K562 (cell line): ENCODE measurements around the gene ABCG1. TPM values are rescaled to one million over a fixed set of nuclear protein-coding genes. Genes with fewer than 3 reads are reported as not detected.

Experiments
- ATAC-seq: fragments of 200-7000 bp; cut with Tn5 transposase; 3 replicates; pipeline ENCODE4 v1.9.1; 2020; ENCODE audit warnings: moderate library complexity
- BruUV-seq: library from RNA; stranded (reverse); fragments of 400-500 nt; replicated peaks from 2 replicates; lab custom pipeline; 2021; lab: Mats Ljungman, UMichigan
- CTCF ChIA-PET: fragments of 300-600 bp; formaldehyde crosslinking; extraction: SDS; loops from one replicate; lab custom pipeline; 2021; ENCODE audit warnings: low intra/inter-chr PET ratio; lab: Yijun Ruan, JAX
- POLR2A ChIA-PET: fragments of 300-600, 350-650 bp; sonication (Branson Sonifier 250); formaldehyde crosslinking; extraction: SDS; loops from one replicate; lab custom pipeline; 2021; ENCODE audit warnings: antibody characterized with exemption, inconsistent platforms; lab: Yijun Ruan, JAX
- DNase-seq, 4 experiments: peaks; one replicate each; pipeline versions ENCODE4 v3.0.0 to v3.0.0-alpha.2; 2011 to 2018; ENCODE audit warnings: low spot score in 3 of 4, mixed read lengths in 3 of 4; ENCODE audit errors: extremely low read depth in 1 of 4
- FAIRE-seq: peaks from 2 replicates; lab custom pipeline; 2011; peaks lifted over from hg19 to GRCh38; lab: Jason Lieb, UNC
- H2AFZ ChIP-seq: 2 replicates; pipeline ENCODE4 v1.6.0; 2011; ENCODE audit warnings: low read depth, low read length, control low read depth, inconsistent platforms
- H3K27ac ChIP-seq: fragments of 200-600 bp; 3 replicates; pipeline ENCODE4 v1.8.0; 2011; ENCODE audit warnings: low read depth, mild to moderate bottlenecking, control low read depth, inconsistent platforms, low read length, moderate library complexity, mixed read lengths; ENCODE audit errors: extremely low read depth
- H3K27me3 ChIP-seq, 2 experiments: fragments of 300-600 bp in 1 of 2; 2 replicates in 1 of 2; 3 replicates in 1 of 2; pipeline versions ENCODE4 v1.6.0 to v1.8.0; 2011; ENCODE audit warnings: inconsistent platforms in 2 of 2, low read length in 2 of 2, mild to moderate bottlenecking in 1 of 2, mixed read lengths in 1 of 2, moderate library complexity in 1 of 2; ENCODE audit not compliant: control insufficient read depth in 2 of 2, insufficient read depth in 2 of 2
- H3K36me3 ChIP-seq: fragments of 300-600 bp; 3 replicates; pipeline ENCODE4 v1.8.0; 2011; ENCODE audit warnings: mild to moderate bottlenecking, low read length, inconsistent platforms; ENCODE audit not compliant: control insufficient read depth, insufficient read depth
- H3K4me1 ChIP-seq, 2 experiments: fragments of 200-600 bp in 1 of 2; replicated peaks in 1 of 2; 2 replicates in 1 of 2; 3 replicates in 1 of 2; pipeline versions ENCODE4 v1.5.1 to v1.8.0; 2011; ENCODE audit warnings: inconsistent platforms in 2 of 2, low read length in 2 of 2, mild to moderate bottlenecking in 1 of 2, mixed read lengths in 1 of 2, moderate library complexity in 1 of 2; ENCODE audit not compliant: control insufficient read depth in 2 of 2, insufficient read depth in 2 of 2
- H3K4me2 ChIP-seq: 2 replicates; pipeline ENCODE4 v1.6.1; 2011; ENCODE audit warnings: low read length, control low read depth, inconsistent platforms, mixed read lengths; ENCODE audit not compliant: insufficient read depth
- H3K4me3 ChIP-seq: fragments of 200-600 bp; sonication (generic), shearing (Covaris generic); 2 replicates; pipeline ENCODE4 v1.5.1; 2016; ENCODE audit warnings: control low read depth, inconsistent platforms
- H3K79me2 ChIP-seq: fragments of 200-600 bp; 3 replicates; pipeline ENCODE4 v1.8.0; 2011; ENCODE audit warnings: low read length, inconsistent platforms; ENCODE audit not compliant: control insufficient read depth, insufficient read depth
- H3K9ac ChIP-seq, 2 experiments: 2 replicates each; pipeline versions ENCODE4 v1.6.0 to v1.6.1; 2011; ENCODE audit warnings: low read depth in 2 of 2, low read length in 2 of 2, control low read depth in 1 of 2, inconsistent platforms in 1 of 2, mild to moderate bottlenecking in 1 of 2, mixed read lengths in 1 of 2; ENCODE audit not compliant: insufficient read depth in 1 of 2
- H3K9me1 ChIP-seq: one replicate; pipeline ENCODE4 v1.6.0; 2011; ENCODE audit warnings: inconsistent platforms, mild to moderate bottlenecking, low read length, moderate library complexity; ENCODE audit not compliant: control insufficient read depth, insufficient read depth
- H3K9me3 ChIP-seq: replicated peaks from 2 replicates; pipeline ENCODE4 v1.5.1; 2011; ENCODE audit warnings: low read depth, low read length, inconsistent platforms; ENCODE audit not compliant: control insufficient read depth, insufficient read depth
- H4K20me1 ChIP-seq: replicated peaks from 2 replicates; pipeline ENCODE4 v1.6.1; 2011; ENCODE audit warnings: low read length, inconsistent platforms, mixed read lengths; ENCODE audit not compliant: control insufficient read depth, insufficient read depth
- FOS ChIP-seq: IDR thresholded peaks from 3 replicates; pipeline ENCODE4 v1.6.1; 2011; ENCODE audit not compliant: insufficient read length; ENCODE audit errors: extremely low read depth
- FOXA3 ChIP-seq, 2 experiments: fragments of 450-650 bp in 1 of 2; sonication (generic) in 1 of 2; formaldehyde crosslinking; IDR thresholded peaks in 1 of 2; conservative IDR thresholded peaks in 1 of 2; 2 replicates each; pipeline versions ENCODE4 v1.4.0 to v1.8.0; 2020 to 2022; ENCODE audit warnings: mild to moderate bottlenecking in 2 of 2, missing genetic modification reagents in 1 of 2
- MTA3 ChIP-seq: fragments of 450-650 bp; formaldehyde crosslinking; IDR thresholded peaks from 2 replicates; pipeline ENCODE4 v1.6.1; 2017; ENCODE audit warnings: mild to moderate bottlenecking, borderline replicate concordance
- NELFE ChIP-seq: IDR thresholded peaks from 2 replicates; pipeline ENCODE4 v1.6.1; 2011; ENCODE audit warnings: mild to moderate bottlenecking; ENCODE audit not compliant: insufficient read depth, insufficient read length
- PURB ChIP-seq: sonication (generic); formaldehyde crosslinking; IDR thresholded peaks from 2 replicates; pipeline ENCODE4 v1.9.0; 2021; ENCODE audit warnings: low read depth, mild to moderate bottlenecking, missing genetic modification reagents
- SNAPC5 ChIP-seq: fragments of 250-450 bp; sonication (Bioruptor Pico); IDR thresholded peaks from 2 replicates; pipeline ENCODE4 v1.8.0; 2021; ENCODE audit warnings: moderate library complexity, mild to moderate bottlenecking, inconsistent platforms
- SRSF7 ChIP-seq: fragments of 200-400 bp; formaldehyde crosslinking; optimal IDR thresholded peaks from 2 replicates; pipeline ENCODE3; 2017; ENCODE audit warnings: mild to moderate bottlenecking, low read depth, low read length
- ZNF217 ChIP-seq: sonication (generic); formaldehyde crosslinking; IDR thresholded peaks from 2 replicates; pipeline ENCODE4 v1.8.0; 2022; ENCODE audit warnings: mild to moderate bottlenecking, missing genetic modification reagents
- ZNF592 ChIP-seq: fragments of 450-650 bp; IDR thresholded peaks from 2 replicates; pipeline ENCODE4 v1.6.1; 2017; ENCODE audit warnings: antibody characterized with exemption, mild to moderate bottlenecking
- ZNF766 ChIP-seq: fragments of 200-800 bp; sonication (Bioruptor generic); conservative IDR thresholded peaks from 2 replicates; pipeline ENCODE4 v1.6.1; 2016; ENCODE audit warnings: missing genetic modification characterization, missing compliant biosample characterization
- ZSCAN32 ChIP-seq: fragments of 450-650 bp; formaldehyde crosslinking; IDR thresholded peaks from 2 replicates; pipeline ENCODE4 v1.4.0; 2020; ENCODE audit warnings: mild to moderate bottlenecking, moderate library complexity
- WGBS: fragments of 100-300 bp; shearing (Covaris generic); methylation state at CpG from one replicate; pipeline ENCODE4 v1.1.6; 2016; ENCODE audit warnings: low coverage, mixed read lengths; ENCODE audit not compliant: insufficient coverage; ENCODE audit errors: missing lambda C conversion rate; 5-methylcytosine and 5-hydroxymethylcytosine counted together
- in situ Hi-C: fragments of 300-500 bp; cut with MboI; formaldehyde crosslinking; loops from 4 replicates; pipeline ENCODE4 v1.15.0; 2018; ENCODE audit warnings: inconsistent platforms, mixed read lengths
- intact Hi-C: fragments of 100-400 bp; cut with micrococcal nuclease; formaldehyde crosslinking; loops from 2 replicates; pipeline ENCODE4 v1.14.2; 2022
- polyA plus RNA-seq, 8 experiments: library from polyadenylated mRNA; depleted of rRNA in 4 of 8; stranded (reverse) in 5 of 8; unstranded in 3 of 8; fragments of >200 nt; fragmentation: Nextera tagmentation in 2 of 8; fragmentation: Illumina TruSeq in 1 of 8; extraction: Ambion mirVana in 2 of 8; extraction: Trizol in 1 of 8; gene quantifications; 2 replicates each; pipeline versions ENCODE4 v1.2.1 to v1.2.3, GENCODE V29; 2011 to 2014; ENCODE audit warnings: inconsistent platforms in 1 of 8, missing spikeins in 1 of 8
- total RNA-seq, 7 experiments: library from RNA; depleted of rRNA in 6 of 7; stranded (reverse); fragments of >200 nt in 6 of 7; fragmentation: Illumina TruSeq in 2 of 7; extraction: Trizol in 2 of 7; gene quantifications; 2 replicates each; pipeline versions ENCODE4 v1.2.1 to v1.2.3, GENCODE V29; 2011 to 2021; ENCODE audit warnings: low replicate concordance in 1 of 7
- TF ChIP-seq, protein P1 (sequence below): fragments of 450-650 bp; formaldehyde crosslinking; IDR thresholded peaks from 2 replicates; pipeline ENCODE4 v1.4.0; 2022; ENCODE audit warnings: missing genetic modification characterization
- TF ChIP-seq, protein P2 (sequence below): sonication (generic); formaldehyde crosslinking; IDR thresholded peaks from 2 replicates; pipeline ENCODE4 v1.9.0; 2022; ENCODE audit warnings: mild to moderate bottlenecking, missing genetic modification reagents

The ABCG1 gene
- total and polyA plus RNA-seq, 9 of the 15 experiments (the other 6 are each of a cell fraction or from before 2014, with no cell fraction given): 0.04 to 0.09 TPM; not detected in 7

DNA sequence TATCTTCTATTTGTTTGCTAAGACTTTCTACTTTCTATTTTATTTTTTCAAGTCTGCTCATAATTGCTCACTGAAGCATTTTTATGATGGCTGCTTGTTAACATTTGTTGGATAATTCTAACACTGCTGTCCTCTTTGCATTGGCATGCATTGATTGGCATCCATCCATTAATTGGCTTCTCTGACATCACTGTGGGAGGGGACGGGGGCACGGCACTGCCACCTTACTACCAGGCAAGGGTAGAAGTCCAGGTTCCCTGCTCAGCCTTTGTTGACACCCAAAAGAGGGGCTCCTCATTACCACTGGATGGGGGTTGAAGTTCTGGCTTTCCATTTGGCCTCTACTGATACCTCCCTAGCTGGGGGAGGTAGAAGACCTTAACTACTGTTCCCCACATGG lies 11.5 kb upstream of the ABCG1 start:
- ATAC-seq: no peak
- POLR2A ChIA-PET: no interaction called here
- CTCF ChIA-PET: no interaction called here

More for the DNA sequence above, 11.5 kb upstream of the ABCG1 start:
- peaks cover 4 to 8% of the 10 kb centered on the region in 2 experiments; a peak in 3 of 5 replicates for H3K27me3 ChIP-seq
- in situ Hi-C loops: no loop called here
- H3K4me3 ChIP-seq: no peak overlapping the region
- DNase-seq: no peak
- whole genome bisulfite sequencing: 0% methylated on average over 2 of the region's 2 CpGs
- H3K4me1 ChIP-seq: no peaks in the 10 kb centered on the region
- no peaks in the 10 kb centered on the region for H3K36me3 ChIP-seq
- no TSS peak for BruUV-seq
- FAIRE-seq: no peak
- no peak overlapping the region for H3K9ac ChIP-seq
- H3K27ac ChIP-seq: no peak overlapping the region
- H3K79me2 ChIP-seq: no peaks in the 10 kb centered on the region
- no peak overlapping the region for H2AFZ ChIP-seq
- no peak for TF ChIP-seq ZNF592
- TF ChIP-seq SNAPC5 (CRISPR knock-in tag): no peak
- TF ChIP-seq, protein P1, sequence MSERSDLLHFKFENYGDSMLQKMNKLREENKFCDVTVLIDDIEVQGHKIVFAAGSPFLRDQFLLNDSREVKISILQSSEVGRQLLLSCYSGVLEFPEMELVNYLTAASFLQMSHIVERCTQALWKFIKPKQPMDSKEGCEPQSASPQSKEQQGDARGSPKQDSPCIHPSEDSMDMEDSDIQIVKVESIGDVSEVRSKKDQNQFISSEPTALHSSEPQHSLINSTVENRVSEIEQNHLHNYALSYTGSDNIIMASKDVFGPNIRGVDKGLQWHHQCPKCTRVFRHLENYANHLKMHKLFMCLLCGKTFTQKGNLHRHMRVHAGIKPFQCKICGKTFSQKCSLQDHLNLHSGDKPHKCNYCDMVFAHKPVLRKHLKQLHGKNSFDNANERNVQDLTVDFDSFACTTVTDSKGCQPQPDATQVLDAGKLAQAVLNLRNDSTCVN (CRISPR knock-in tag): no peak
- TF ChIP-seq FOXA3 (CRISPR knock-in tag; conservative IDR thresholded peaks at IDR 0.05 in 1 of 2, IDR thresholded peaks at IDR 0.05 in 1 of 2): no peak
- TF ChIP-seq ZSCAN32 (CRISPR knock-in tag): no peak
- no peak for TF ChIP-seq ZNF766 (CRISPR knock-in tag)
- TF ChIP-seq, protein P2, sequence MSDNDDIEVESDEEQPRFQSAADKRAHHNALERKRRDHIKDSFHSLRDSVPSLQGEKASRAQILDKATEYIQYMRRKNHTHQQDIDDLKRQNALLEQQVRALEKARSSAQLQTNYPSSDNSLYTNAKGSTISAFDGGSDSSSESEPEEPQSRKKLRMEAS (CRISPR knock-in tag): no peak
- no peak for TF ChIP-seq SRSF7
- TF ChIP-seq MTA3: no peak
- TF ChIP-seq FOS: no peak
- no peak for TF ChIP-seq ZNF217 (CRISPR knock-in tag)
- TF ChIP-seq NELFE: no peak
- no peak for TF ChIP-seq PURB (CRISPR knock-in tag)
- TF ChIP-seq, all 486 proteins: peak for 0
- Histone ChIP-seq H4K20me1 (no peaks in the 10 kb centered on the region), H3K9me3 (no peaks in the 10 kb centered on the region), H3K4me2 (no peak overlapping the region), H3K9me1 (no peaks in the 10 kb centered on the region)
- intact Hi-C loops: no loop called here
